Measurements from ENCODE around the gene IRS2. TPM values are rescaled to one million over a fixed set of nuclear protein-coding genes. Genes with fewer than 3 reads are reported as not detected.

The IRS2 gene
- total and polyA plus RNA-seq, 4 donors: 4.0 to 9.1 (median 6.7) TPM

- 60% methylated on average over 4 of the region's 4 CpGs for WGBS
- Histone ChIP-seq H3K27me3 (ENCODE audit: control insufficient read depth in 4 of 4, insufficient read depth in 4 of 4, low read length in 3 of 4) (no peaks in the 10 kb centered on the region), H3K4me3 (ENCODE audit: low read depth in 1 of 3, low read length in 3 of 3) (no peak overlapping the region), H3K9ac (ENCODE audit: low read depth in 1 of 2, low read length in 2 of 2) (no peak overlapping the region), H3K9me3 (ENCODE audit: control insufficient read depth in 4 of 4, low read length in 3 of 4) (no peaks in the 10 kb centered on the region), H3K4me1 (ENCODE audit: control insufficient read depth in 4 of 4, insufficient read depth in 4 of 4, low read length in 3 of 4) (peaks cover 2 to 26% (median 19%) of the 10 kb centered on the region in 4 donors), H3K27ac (ENCODE audit: low read depth in 1 of 2, low read length in 2 of 2) (peak overlapping the region; percentile 60 to 75), H3K36me3 (ENCODE audit: control insufficient read depth in 4 of 4, insufficient read depth in 3 of 4, low read depth in 1 of 4, low read length in 3 of 4) (no peaks in the 10 kb centered on the region)
- TF ChIP-seq JUND (IDR thresholded peaks at IDR 0.05) (no peak), MAX (IDR thresholded peaks at IDR 0.05) (no peak), RXRA (IDR thresholded peaks at IDR 0.05) (no peak), SP1 (IDR thresholded peaks at IDR 0.05) (no peak), ATF3 (IDR thresholded peaks at IDR 0.05) (no peak), CTCF (IDR thresholded peaks at IDR 0.05; ENCODE audit: low read depth, low read length, missing input control) (no peak), YY1 (IDR thresholded peaks at IDR 0.05) (no peak), FOXA2 (IDR thresholded peaks at IDR 0.05) (no peak), RAD21 (IDR thresholded peaks at IDR 0.05) (no peak), NR2F2 (IDR thresholded peaks at IDR 0.05) (no peak), REST (IDR thresholded peaks at IDR 0.05) (no peak), HNF4A (conservative IDR thresholded peaks at IDR 0.05) (no peak), TAF1 (conservative IDR thresholded peaks at IDR 0.05) (no peak), EGR1 (IDR thresholded peaks at IDR 0.05; ENCODE audit: low read depth in 2 of 2) (no peak), GABPA (IDR thresholded peaks at IDR 0.05 in 1 of 2, conservative IDR thresholded peaks at IDR 0.05 in 1 of 2) (no peak), HNF4G (IDR thresholded peaks at IDR 0.05) (no peak), ZBTB33 (IDR thresholded peaks at IDR 0.05) (no peak), FOXA1 (IDR thresholded peaks at IDR 0.05) (no peak)
- no peak for DNase-seq (ENCODE audit: low spot score)
Observed at GRCh38 chr13:109816808-109817203, 30.4 kb upstream of the IRS2 start.
